ENCODE data around the gene SLC9A9. TPM values are rescaled to one million over a fixed set of nuclear protein-coding genes. Genes with fewer than 3 reads are reported as not detected.

SLC9A9 gene
- total and polyA plus RNA-seq, 2 donors (not counting 1 experiment from before 2014, with no cell fraction given), result 14.3 to 74.0 TPM

- H4K20me1 ChIP-seq (ENCODE audit: control insufficient read depth, extremely low read depth, insufficient read depth, low read length), result no peaks in the 10 kb centered on the region
- H3K9me3 ChIP-seq (ENCODE audit: control insufficient read depth, insufficient read depth, low read depth, low read length), result no peaks in the 10 kb centered on the region
- no peak overlapping the region for H2AFZ ChIP-seq (ENCODE audit: low read length)
- H3K4me3 ChIP-seq (replicated peaks in 1 of 4; ENCODE audit: control extremely low read depth in 1 of 4, insufficient read depth in 1 of 4, low read depth in 3 of 4, low read length in 4 of 4), result no peak overlapping the region
- DNase-seq (ENCODE audit: low read depth in 2 of 2), result no peak
- H3K36me3 ChIP-seq (ENCODE audit: control insufficient read depth, insufficient read depth, low read length), result no peaks in the 10 kb centered on the region
- no peaks in the 10 kb centered on the region for H3K79me2 ChIP-seq (ENCODE audit: control insufficient read depth, insufficient read depth, low read length)
- H3K9ac ChIP-seq (ENCODE audit: insufficient read depth, low read length), result no peak overlapping the region
- no peak overlapping the region for H3K4me2 ChIP-seq (ENCODE audit: extremely low read depth, insufficient read depth, low read length)
- H3K27ac ChIP-seq (ENCODE audit: insufficient read depth, low read length), result no peak overlapping the region
- H3K4me1 ChIP-seq (ENCODE audit: control insufficient read depth, extremely low read depth, insufficient read depth, low read length), result no peaks in the 10 kb centered on the region
- no peaks in the 10 kb centered on the region for H3K27me3 ChIP-seq (ENCODE audit: control insufficient read depth, insufficient read depth, low read length)
- no peak for TF ChIP-seq CTCF (conservative IDR thresholded peaks at IDR 0.05 in 1 of 2, IDR thresholded peaks at IDR 0.05 in 1 of 2; ENCODE audit: low read depth in 1 of 2, low read length in 2 of 2)
- no peak for TF ChIP-seq EZH2 (IDR thresholded peaks at IDR 0.05; ENCODE audit: low read length, missing control alignments)
Measured at GRCh38 chr3:143430568-143430967, 417.7 kb downstream of the SLC9A9 start.

- Histone ChIP-seq H3K4me2 (ENCODE audit: extremely low read depth, insufficient read depth, low read length) (no peak overlapping the region), H3K9ac (ENCODE audit: insufficient read depth, low read length) (no peak overlapping the region), H3K27ac (ENCODE audit: insufficient read depth, low read length) (no peak overlapping the region), H3K9me3 (ENCODE audit: control insufficient read depth, insufficient read depth, low read depth, low read length) (no peaks in the 10 kb centered on the region), H3K79me2 (ENCODE audit: control insufficient read depth, insufficient read depth, low read length) (no peaks in the 10 kb centered on the region), H3K27me3 (ENCODE audit: control insufficient read depth, insufficient read depth, low read length) (no peaks in the 10 kb centered on the region), H3K36me3 (ENCODE audit: control insufficient read depth, insufficient read depth, low read length) (no peaks in the 10 kb centered on the region), H3K4me1 (ENCODE audit: control insufficient read depth, extremely low read depth, insufficient read depth, low read length) (no peaks in the 10 kb centered on the region), H3K4me3 (replicated peaks in 1 of 4; ENCODE audit: control extremely low read depth in 1 of 4, insufficient read depth in 1 of 4, low read depth in 3 of 4, low read length in 4 of 4) (no peak overlapping the region), H2AFZ (ENCODE audit: low read length) (no peak overlapping the region), H4K20me1 (ENCODE audit: control insufficient read depth, extremely low read depth, insufficient read depth, low read length) (no peaks in the 10 kb centered on the region)
- TF ChIP-seq CTCF (conservative IDR thresholded peaks at IDR 0.05 in 1 of 2, IDR thresholded peaks at IDR 0.05 in 1 of 2; ENCODE audit: low read depth in 1 of 2, low read length in 2 of 2), result no peak
- no peak for TF ChIP-seq EZH2 (IDR thresholded peaks at IDR 0.05; ENCODE audit: low read length, missing control alignments)
- peak; percentile 43 to 58 for DNase-seq (ENCODE audit: low read depth in 2 of 2)
Measured at GRCh38 chr3:143429628-143430514, 418.4 kb downstream of the SLC9A9 start.

GRCh38 chr3:143428294-143428693 lies 420.0 kb downstream of the SLC9A9 start:
- Histone ChIP-seq H3K27ac (ENCODE audit: insufficient read depth, low read length) (no peak overlapping the region), H3K4me2 (ENCODE audit: extremely low read depth, insufficient read depth, low read length) (no peak overlapping the region), H3K9me3 (ENCODE audit: control insufficient read depth, insufficient read depth, low read depth, low read length) (no peaks in the 10 kb centered on the region), H4K20me1 (ENCODE audit: control insufficient read depth, extremely low read depth, insufficient read depth, low read length) (no peaks in the 10 kb centered on the region), H2AFZ (ENCODE audit: low read length) (no peak overlapping the region), H3K4me1 (ENCODE audit: control insufficient read depth, extremely low read depth, insufficient read depth, low read length) (no peaks in the 10 kb centered on the region), H3K9ac (ENCODE audit: insufficient read depth, low read length) (no peak overlapping the region), H3K36me3 (ENCODE audit: control insufficient read depth, insufficient read depth, low read length) (no peaks in the 10 kb centered on the region), H3K27me3 (ENCODE audit: control insufficient read depth, insufficient read depth, low read length) (no peaks in the 10 kb centered on the region), H3K4me3 (replicated peaks in 1 of 4; ENCODE audit: control extremely low read depth in 1 of 4, insufficient read depth in 1 of 4, low read depth in 3 of 4, low read length in 4 of 4) (no peak overlapping the region), H3K79me2 (ENCODE audit: control insufficient read depth, insufficient read depth, low read length) (no peaks in the 10 kb centered on the region)
- DNase-seq (ENCODE audit: low read depth in 2 of 2), result no peak
- TF ChIP-seq EZH2 (IDR thresholded peaks at IDR 0.05; ENCODE audit: low read length, missing control alignments) (no peak), CTCF (conservative IDR thresholded peaks at IDR 0.05 in 1 of 2, IDR thresholded peaks at IDR 0.05 in 1 of 2; ENCODE audit: low read depth in 1 of 2, low read length in 2 of 2) (no peak)

Measured in fibroblast of lung (primary cell).